ENCODE data around the gene SOCS6. TPM values are rescaled to one million over a fixed set of nuclear protein-coding genes. Genes with fewer than 3 reads are reported as not detected.

Gene SOCS6
- total and polyA plus RNA-seq, 12 donors = 6.1 to 31.8 (median 20.0) TPM

DNA sequence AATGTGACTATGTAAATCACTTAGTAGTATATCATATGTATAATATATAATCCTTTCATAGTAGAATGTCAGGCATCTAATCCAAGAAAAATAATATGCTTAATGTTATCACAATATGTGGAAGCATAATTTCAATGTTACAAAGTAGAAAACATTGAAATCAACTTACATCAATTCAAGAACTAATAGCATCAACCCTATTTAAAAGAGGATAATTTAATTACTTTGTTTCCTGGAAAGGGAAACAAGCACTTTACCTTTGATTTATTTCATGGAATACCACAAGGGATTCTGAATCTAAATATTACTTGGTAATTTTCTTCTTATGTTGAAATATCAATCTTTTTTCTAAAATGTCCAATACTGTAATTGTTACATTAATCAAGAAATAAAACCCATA lies 30.6 kb upstream of the SOCS6 start:
- intact Hi-C loops (cut with DNase I) = no loop called here
- no peak overlapping the region for H3K4me3 ChIP-seq
- ATAC-seq (no peak), DNase-seq (no peak)
- no peaks in the 10 kb centered on the region for H3K9me3 ChIP-seq
- no peaks in the 10 kb centered on the region for H3K27me3 ChIP-seq
- no peaks in the 10 kb centered on the region for H3K36me3 ChIP-seq
- no peak overlapping the region for H3K27ac ChIP-seq
- no peaks in the 10 kb centered on the region for H3K4me1 ChIP-seq
- TF ChIP-seq, protein P1, sequence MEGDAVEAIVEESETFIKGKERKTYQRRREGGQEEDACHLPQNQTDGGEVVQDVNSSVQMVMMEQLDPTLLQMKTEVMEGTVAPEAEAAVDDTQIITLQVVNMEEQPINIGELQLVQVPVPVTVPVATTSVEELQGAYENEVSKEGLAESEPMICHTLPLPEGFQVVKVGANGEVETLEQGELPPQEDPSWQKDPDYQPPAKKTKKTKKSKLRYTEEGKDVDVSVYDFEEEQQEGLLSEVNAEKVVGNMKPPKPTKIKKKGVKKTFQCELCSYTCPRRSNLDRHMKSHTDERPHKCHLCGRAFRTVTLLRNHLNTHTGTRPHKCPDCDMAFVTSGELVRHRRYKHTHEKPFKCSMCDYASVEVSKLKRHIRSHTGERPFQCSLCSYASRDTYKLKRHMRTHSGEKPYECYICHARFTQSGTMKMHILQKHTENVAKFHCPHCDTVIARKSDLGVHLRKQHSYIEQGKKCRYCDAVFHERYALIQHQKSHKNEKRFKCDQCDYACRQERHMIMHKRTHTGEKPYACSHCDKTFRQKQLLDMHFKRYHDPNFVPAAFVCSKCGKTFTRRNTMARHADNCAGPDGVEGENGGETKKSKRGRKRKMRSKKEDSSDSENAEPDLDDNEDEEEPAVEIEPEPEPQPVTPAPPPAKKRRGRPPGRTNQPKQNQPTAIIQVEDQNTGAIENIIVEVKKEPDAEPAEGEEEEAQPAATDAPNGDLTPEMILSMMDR (IDR thresholded peaks at IDR 0.05) = no peak

DNA sequence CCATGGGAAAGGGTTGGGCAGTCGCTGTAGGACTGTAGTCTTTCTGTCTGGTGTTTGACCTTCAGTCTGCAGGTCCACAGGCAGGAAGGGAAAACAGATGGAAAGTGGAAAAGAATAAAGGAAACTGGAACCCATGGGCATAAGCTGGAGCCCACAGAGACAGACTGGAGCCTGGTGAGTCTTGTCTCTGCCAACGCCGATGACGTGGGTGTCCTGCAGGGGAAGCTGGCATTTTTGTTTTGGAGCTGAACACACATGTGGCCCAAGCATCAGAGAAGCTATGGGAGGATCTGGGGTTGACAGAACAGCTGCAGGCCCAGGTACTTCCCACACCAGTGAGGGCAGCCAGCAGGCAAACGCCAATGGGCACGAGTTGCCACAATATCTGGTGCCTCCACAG lies 28.2 kb upstream of the SOCS6 start:
- Histone ChIP-seq H3K9me3 (no peaks in the 10 kb centered on the region), H3K27me3 (no peaks in the 10 kb centered on the region), H3K4me1 (no peaks in the 10 kb centered on the region), H3K27ac (no peak overlapping the region), H3K4me3 (no peak overlapping the region), H3K36me3 (no peaks in the 10 kb centered on the region)
- intact Hi-C loops (cut with DNase I) = no loop called here
- 82 to 87% methylated on average over 6 of the region's 6 CpGs for WGBS, 2 donors
- DNase-seq = no peak
- ATAC-seq = peak in 1 of 8 donors; percentile 20
- TF ChIP-seq, protein P1 (IDR thresholded peaks at IDR 0.05) = no peak

DNA sequence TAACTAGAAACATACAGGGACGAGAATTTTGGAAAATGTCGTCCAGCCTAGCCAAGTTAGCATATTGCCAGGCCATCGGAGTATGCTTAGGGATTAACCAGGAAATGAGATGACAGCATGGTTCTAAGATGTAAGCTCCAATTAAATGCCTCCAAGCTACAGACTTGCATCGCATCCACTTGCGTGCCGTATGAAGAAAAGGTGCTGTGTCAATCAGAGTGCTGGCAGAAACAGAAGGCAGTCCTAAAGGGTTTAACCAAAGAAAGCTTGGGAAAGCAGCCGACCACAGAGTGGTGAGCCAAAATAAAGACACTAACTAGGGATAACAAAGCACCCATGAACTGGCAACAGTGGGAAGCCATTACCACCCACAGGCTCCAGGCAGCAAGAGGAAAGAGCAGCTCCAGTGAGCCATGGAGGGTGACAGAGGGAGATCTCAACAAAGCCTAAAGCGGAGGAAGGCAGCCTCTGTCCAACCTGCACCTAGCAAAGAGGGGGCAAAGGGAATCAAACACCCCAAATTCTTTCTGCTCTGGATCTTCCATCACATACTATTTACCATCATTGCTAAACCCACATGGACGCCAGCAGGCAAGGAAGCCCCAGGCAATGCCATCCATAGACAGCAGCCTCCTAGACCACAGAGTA lies 27.6 kb upstream of the SOCS6 start:
- 88 to 90% methylated on average over 9 of the region's 9 CpGs for WGBS, 2 donors
- DNase-seq = no peak
- intact Hi-C loops (cut with DNase I) = no loop called here
- no peaks in the 10 kb centered on the region for H3K4me1 ChIP-seq
- no peak overlapping the region for H3K27ac ChIP-seq
- no peaks in the 10 kb centered on the region for H3K27me3 ChIP-seq
- no peak overlapping the region for H3K4me3 ChIP-seq
- TF ChIP-seq, protein P1 (IDR thresholded peaks at IDR 0.05) = no peak
- H3K9me3 ChIP-seq = no peaks in the 10 kb centered on the region
- no peak for ATAC-seq
- H3K36me3 ChIP-seq = no peaks in the 10 kb centered on the region

DNA sequence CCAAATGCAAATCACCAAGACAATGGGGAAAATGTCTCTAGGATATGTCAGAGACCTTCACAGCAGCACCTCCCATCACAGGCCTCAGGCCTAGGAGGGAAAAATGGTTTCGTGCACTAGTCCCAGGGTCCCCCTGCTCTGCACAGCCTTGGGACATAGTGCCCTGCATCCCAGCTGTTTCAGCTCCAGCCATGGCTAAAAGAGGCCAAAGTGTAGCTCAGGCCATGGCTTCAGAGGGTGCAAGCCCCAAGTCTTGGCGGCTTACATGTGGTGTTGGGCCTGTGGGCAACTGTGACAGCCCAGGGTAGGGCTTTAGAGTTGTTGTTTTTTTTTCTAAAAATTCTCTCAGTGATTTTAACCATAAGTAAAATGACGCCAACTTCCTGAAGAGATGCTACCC lies 25.5 kb upstream of the SOCS6 start:
- no peaks in the 10 kb centered on the region for H3K27me3 ChIP-seq
- intact Hi-C loops (cut with DNase I) = no loop called here
- TF ChIP-seq, protein P1 (IDR thresholded peaks at IDR 0.05) = no peak
- no peak for ATAC-seq
- no peaks in the 10 kb centered on the region for H3K36me3 ChIP-seq
- H3K9me3 ChIP-seq = peaks cover 0 to 5% (median 0%) of the 10 kb centered on the region in 11 donors
- WGBS, 2 donors = 64 to 79% methylated on average over 3 of the region's 3 CpGs
- DNase-seq = no peak
- H3K4me3 ChIP-seq = no peak overlapping the region
- H3K27ac ChIP-seq = no peak overlapping the region
- H3K4me1 ChIP-seq = no peaks in the 10 kb centered on the region
